Dermis microvascular lymphatic vessel endothelial cell (primary cell): Measurements from ENCODE around the gene KRT24. TPM values are rescaled to one million over a fixed set of nuclear protein-coding genes. Genes with fewer than 3 reads are reported as not detected.
"Not testable (repeated sequence)": the region's sequence is repeated elsewhere in the genome, so short reads cannot be mapped to it uniquely, and the experiment has no call there.

Experiments
- DNase-seq, 2 donors: peaks; one replicate each; pipeline versions ENCODE4 v3.0.0 to v3.0.0-alpha.2; 2010; ENCODE audit warnings: low read depth in 2 of 2
- total RNA-seq: library from RNA; depleted of rRNA; stranded (reverse); fragments of >200 nt; gene quantifications from 2 replicates; pipeline ENCODE4 v1.2.1, GENCODE V29; 2014

KRT24 gene
- not detected in 2 replicates for total RNA-seq

- no peak for DNase-seq
These were observed at the start of gene KRT24 for GRCh38 chr17:40703652-40704051. TSS of gene KRT24 (minus strand) at chr17:40703752. CDS start at chr17:40703693, 59 bp downstream.

DNA sequence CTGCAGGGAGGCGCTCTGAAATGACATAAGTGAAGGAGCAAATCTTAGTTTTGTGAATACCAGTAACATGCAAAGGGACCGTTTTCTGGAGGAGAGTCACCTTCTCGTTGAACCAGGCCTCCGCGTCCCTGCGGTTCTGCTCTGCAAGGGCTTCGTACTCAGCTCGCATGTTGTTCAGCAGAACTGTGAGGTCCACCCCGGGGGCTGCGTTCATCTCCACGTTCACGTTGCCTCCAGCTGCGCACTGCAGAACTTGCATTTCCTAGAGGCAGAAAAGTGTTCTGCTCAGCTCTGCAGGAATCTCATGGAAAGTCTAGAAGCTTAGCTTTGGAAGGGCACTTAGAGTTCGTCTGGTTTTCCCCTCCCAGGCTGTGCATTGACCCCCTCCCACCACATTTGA lies 47.5 kb upstream of the KRT24 start:
- DNase-seq = no peak

GRCh38 chr17:40750391-40750790 lies 46.8 kb upstream of the KRT24 start:
- DNase-seq = no peak

DNA sequence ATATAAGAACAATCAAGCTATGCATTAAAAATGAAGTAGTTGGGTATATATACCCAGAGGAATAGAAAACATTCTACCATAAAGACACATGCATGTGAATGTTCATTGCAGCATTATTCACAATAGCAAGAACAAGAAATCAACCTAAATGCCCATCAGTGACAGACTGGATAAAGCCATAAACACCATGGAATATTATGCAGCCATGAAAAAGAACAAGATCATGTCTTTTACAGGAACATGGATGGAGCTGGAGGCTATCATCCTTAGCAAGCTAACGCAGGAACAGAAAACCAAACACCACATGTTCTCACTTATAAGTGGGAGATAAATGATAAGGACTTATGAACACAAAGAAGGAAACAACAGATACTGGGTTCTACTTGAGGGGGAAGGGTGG lies 45.1 kb upstream of the KRT24 start:
- DNase-seq = not testable (repeated sequence)

DNA sequence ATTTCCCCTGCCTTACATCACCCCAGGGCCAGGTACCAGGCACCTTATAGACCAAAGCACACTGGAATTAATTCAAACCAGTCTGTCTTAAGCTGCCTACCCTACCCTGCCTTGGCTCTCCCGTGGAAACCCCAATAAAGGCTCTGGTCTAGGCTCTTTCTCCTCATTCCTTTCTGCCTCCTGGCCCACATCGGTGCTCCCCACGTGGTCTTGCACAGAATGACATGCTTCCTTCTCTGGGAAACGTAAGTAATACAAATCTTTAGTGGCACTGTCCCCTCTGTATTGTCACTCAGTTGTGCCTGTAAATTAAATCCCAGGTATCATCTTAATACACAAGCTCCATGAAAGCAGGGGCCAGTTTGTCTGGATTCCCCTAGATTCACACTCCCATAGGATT lies 35.0 kb upstream of the KRT24 start:
- no peak for DNase-seq

DNA sequence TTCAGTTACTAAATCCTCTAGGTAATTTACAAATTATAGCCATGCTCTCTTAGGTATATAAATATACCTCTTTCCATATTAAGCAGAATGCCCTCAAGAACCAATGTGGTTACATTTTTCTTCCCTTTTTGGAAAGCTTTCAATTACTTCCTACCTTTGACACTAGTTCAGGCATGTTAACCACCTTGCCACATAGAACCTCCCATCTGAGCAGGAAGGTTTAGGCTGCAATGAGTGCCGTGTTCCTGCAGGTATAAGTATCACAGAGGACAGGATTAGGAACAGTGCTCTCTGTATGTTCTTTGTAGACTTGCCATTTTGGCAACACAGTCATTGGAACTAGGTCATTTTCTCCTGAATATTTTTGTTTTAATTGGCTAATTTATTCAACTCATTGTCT lies 31.5 kb upstream of the KRT24 start:
- DNase-seq = no peak

DNA sequence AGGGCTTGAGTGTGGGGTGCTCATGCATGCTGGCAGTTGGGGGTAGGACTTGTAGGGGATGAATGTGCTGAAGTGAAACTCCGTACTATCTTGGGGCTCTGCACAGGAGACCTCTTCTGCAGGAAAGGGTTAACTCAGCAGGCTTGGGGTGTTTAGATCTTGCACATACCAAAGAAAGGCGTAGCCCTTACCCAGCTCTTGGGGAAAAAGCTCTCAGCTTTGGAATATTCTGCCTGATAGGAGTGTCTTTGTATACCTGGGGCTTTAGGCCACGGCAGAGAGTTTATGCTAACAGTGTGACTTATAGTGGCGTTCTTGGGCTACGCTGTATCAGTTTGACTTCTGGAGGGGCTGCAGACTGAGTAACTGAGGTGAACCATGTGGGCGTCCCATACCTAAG lies 30.5 kb upstream of the KRT24 start:
- DNase-seq = no peak

DNA sequence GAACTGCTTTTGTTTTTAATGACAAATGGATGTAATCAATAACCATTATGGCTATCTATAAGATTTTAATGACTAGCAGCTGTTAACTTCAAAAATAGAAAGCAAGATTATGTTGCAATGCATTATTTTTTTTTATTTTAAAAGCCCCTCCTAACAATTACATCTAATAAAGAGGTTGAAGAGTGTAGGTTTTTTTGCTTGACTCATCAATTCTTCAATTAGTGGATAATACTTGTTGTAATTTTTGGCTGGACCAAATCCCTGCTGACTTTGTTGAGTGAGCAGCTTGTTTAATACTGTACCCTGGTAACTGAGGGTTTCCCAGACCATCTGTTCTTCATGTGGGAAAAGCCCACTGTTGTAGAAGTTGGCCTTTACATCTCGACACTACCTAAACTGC lies 27.4 kb upstream of the KRT24 start:
- no peak for DNase-seq

DNA sequence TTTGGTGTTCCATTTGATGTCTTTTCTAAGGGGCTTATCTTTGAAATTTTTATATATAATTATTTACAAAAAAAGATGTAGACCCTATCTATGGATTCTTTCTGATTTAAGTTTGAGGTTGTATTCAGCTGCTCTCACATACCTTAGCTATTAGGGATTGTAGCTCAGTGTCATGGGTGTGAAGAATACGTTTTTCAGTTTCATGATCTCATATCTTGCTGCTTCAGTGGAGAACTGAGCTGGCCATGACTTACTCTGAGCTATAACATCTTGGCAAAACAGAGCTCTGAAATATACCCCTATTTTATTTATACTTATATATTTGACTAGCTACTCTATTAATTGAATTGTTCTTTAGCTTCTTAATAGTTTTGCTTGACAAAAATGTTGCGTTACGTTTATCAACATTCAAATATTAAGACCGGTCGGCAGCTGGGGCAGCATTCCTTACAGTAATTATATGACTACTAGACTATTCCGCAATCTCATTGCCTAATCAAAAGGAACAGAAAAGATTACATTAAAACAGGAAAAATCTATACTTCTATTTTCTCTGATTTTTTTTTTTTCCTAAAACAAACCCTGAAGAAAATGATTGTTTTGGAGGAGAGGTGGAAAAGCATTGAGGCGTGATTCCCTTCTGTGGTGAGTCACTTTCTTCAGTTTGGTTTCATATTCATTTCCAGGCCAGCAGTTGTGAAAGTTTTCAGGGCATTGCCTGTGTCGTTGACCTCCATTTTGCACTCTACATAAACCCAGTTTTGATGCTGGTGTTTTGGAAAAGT lies 24.1 kb upstream of the KRT24 start:
- no peak for DNase-seq

GRCh38 chr17:40726919-40727318 lies 23.4 kb upstream of the KRT24 start:
- peak in 1 of 2 donors; percentile 28 for DNase-seq

DNA sequence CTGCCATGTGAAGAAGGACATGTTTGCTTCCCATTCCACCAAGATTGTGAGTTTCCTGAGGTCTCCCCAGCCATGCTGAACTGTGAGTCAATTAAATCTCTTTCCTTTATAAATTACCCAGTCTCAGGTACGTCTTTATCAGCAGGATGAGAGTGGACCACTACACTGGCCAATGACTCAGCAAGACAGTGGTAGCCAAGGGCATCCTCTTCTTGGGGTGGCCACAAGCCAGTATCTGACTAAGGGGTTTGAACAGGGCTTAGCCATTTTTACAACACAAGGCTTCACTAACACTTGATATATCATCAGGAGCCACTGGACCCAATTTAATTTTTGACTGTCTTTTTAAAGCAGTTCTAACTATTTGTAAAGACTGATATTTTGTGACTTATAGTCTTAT lies 21.1 kb upstream of the KRT24 start:
- no peak for DNase-seq

DNA sequence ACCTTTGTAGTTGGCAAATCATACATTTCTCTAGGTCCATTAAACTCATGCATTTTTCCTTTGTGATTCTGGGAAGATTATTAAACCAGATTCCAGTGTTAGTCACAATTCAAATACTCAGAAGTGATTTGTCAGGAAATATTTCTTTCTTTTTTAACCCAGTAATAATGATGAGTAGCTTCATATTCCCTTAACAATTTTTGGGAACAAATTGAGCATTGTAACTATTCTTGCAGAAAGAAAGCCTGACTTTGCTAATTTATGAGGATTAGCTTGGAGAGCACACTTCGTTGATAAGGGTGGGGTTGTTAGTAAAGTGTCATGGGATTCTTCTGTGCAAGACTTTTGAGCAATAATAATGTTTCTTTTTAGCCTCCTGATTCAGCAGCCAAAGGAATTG lies 18.7 kb upstream of the KRT24 start:
- DNase-seq = no peak

GRCh38 chr17:40720899-40721298 lies 17.3 kb upstream of the KRT24 start:
- no peak for DNase-seq

GRCh38 chr17:40718930-40719329 lies 15.4 kb upstream of the KRT24 start:
- DNase-seq = no peak

GRCh38 chr17:40717776-40718175 lies 14.2 kb upstream of the KRT24 start:
- DNase-seq = no peak

- no peak for DNase-seq
These were observed 10.9 kb upstream of the KRT24 start for GRCh38 chr17:40714473-40714872.

DNA sequence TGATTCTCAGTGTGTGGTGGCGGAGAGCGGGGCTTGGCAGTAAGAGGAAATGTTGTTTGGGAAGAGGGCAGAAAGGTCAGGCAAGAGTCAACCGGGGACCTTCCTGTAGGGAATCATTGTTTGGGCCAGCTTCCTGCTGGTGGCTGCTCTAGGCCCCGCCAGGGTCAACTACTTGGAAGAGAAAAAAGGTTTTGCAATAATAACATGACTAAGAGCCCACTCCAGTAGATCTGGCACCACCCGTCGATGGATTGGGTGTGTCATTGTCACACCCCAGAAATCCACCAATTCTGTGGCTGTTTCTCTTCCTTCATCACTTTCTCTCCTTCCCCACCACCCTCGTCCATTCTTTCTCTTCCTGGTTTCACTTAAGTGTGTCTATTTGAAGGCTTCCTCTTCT lies 4.2 kb upstream of the KRT24 start:
- peak; percentile 94 to 97 for DNase-seq

GRCh38 chr17:40705584-40705983 lies 2.0 kb upstream of the KRT24 start:
- no peak for DNase-seq

DNA sequence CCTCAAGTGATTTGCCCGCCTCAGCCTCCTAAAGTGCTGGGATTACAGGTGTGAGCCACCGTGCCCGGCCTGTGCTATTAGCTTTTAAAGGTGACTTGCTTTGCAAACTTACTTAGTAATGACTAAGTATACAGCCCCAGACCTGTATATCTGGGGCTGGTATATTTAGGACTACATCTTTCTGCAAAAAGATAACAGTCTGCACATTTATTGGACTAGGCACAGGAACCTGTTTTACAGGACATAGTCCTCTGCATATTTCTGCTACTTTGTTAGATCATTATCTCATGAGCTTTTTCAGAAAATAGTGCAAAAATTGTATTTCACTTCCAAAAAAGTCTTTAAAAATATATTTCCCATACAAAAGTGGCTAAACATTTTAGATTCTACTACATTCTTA lies 1.3 kb downstream of the KRT24 start:
- DNase-seq = no peak

GRCh38 chr17:40699853-40700252 lies 3.7 kb downstream of the KRT24 start:
- DNase-seq = no peak

GRCh38 chr17:40699371-40699770 lies 4.2 kb downstream of the KRT24 start:
- DNase-seq = no peak

DNA sequence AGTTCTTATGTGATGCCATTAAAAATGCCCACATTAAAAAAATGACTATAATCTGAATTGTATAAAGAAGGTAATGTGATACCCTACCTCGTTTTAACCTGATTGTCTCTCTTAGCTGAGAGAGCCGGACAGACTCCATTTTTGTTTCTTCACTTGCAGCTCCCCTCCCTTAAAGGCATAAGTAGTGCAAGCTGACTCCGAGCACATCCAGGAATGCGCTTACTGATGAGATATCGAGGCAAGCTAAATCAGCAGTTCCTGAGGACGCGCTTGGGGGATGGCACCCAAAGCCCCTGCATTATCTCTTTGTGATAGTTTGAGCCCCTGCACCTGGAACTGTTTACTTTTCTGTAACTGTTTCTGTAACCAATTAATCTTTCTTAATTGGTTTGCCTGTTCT lies 6.3 kb downstream of the KRT24 start:
- DNase-seq = no peak

- no peak for DNase-seq
These were observed 6.9 kb downstream of the KRT24 start for GRCh38 chr17:40696651-40697072.
